ENCODE results near the gene LCP2.
A peak's percentile ranks its signal among the peaks of the same experiment; 100 is the strongest.

The LCP2 gene

GRCh38 chr5:170277867-170278281 lies 19.7 kb downstream of the LCP2 start:
- no peak overlapping the region for H3K4me3 ChIP-seq (ENCODE audit: low read depth, low read length)
- no peak for TF ChIP-seq CTCF (IDR thresholded peaks at IDR 0.05; ENCODE audit: borderline replicate concordance, insufficient read depth, low read depth, low read length)

GRCh38 chr5:170276140-170276539 lies 21.4 kb downstream of the LCP2 start:
- no peak for TF ChIP-seq CTCF (IDR thresholded peaks at IDR 0.05; ENCODE audit: borderline replicate concordance, insufficient read depth, low read depth, low read length)
- no peak overlapping the region for H3K4me3 ChIP-seq (ENCODE audit: low read depth, low read length)

- no peak for TF ChIP-seq CTCF (IDR thresholded peaks at IDR 0.05; ENCODE audit: borderline replicate concordance, insufficient read depth, low read depth, low read length)
- H3K4me3 ChIP-seq (ENCODE audit: low read depth, low read length), result no peak overlapping the region
These were observed 22.1 kb downstream of the LCP2 start for GRCh38 chr5:170275376-170275994.

GRCh38 chr5:170273968-170274710 lies 23.4 kb downstream of the LCP2 start:
- no peak overlapping the region for H3K4me3 ChIP-seq (ENCODE audit: low read depth, low read length)
- peak; percentile 23; the same call in 1 of the 2 replicates for TF ChIP-seq CTCF (IDR thresholded peaks at IDR 0.05; ENCODE audit: borderline replicate concordance, insufficient read depth, low read depth, low read length)

GRCh38 chr5:170270293-170271069 lies 27.1 kb downstream of the LCP2 start:
- no peak overlapping the region for H3K4me3 ChIP-seq (ENCODE audit: low read depth, low read length)
- TF ChIP-seq CTCF (IDR thresholded peaks at IDR 0.05; ENCODE audit: borderline replicate concordance, insufficient read depth, low read depth, low read length), result no peak

- H3K4me3 ChIP-seq (ENCODE audit: low read depth, low read length), result no peak overlapping the region
These were observed 28.0 kb downstream of the LCP2 start for GRCh38 chr5:170269579-170269978.

More at GRCh38 chr5:170269579-170269978, 28.0 kb downstream of the LCP2 start:
- no peak for TF ChIP-seq CTCF (IDR thresholded peaks at IDR 0.05; ENCODE audit: borderline replicate concordance, insufficient read depth, low read depth, low read length)
